Vagina (tissue), 2 donors: ENCODE results near the gene UBE2D1. TPM values are rescaled to one million over a fixed set of nuclear protein-coding genes. Genes with fewer than 3 reads are reported as not detected.

Experiments used
- DNase-seq, 2 donors: peaks; one replicate each; pipeline ENCODE4 v3.0.0-alpha.2; 2017; ENCODE audit errors: extremely low spot score in 2 of 2
- H3K27ac ChIP-seq: fragments of 200-600 bp; sonication (generic); one replicate; pipeline ENCODE4 v1.5.1; 2019
- H3K27me3 ChIP-seq: fragments of 200-600 bp; sonication (generic); one replicate; pipeline ENCODE4 v1.5.1; 2019
- H3K36me3 ChIP-seq, 2 donors: fragments of 200-600 bp; sonication (generic); one replicate each; pipeline ENCODE4 v1.5.1; 2017 to 2019
- H3K4me1 ChIP-seq: fragments of 200-600 bp; sonication (generic); one replicate; pipeline ENCODE4 v1.5.1; 2019
- H3K4me3 ChIP-seq, 2 donors: fragments of 200-600 bp; sonication (generic); 1 replicate in 1 of 2; 2 replicates in 1 of 2; pipeline ENCODE4 v1.5.1; 2016 to 2019
- H3K9me3 ChIP-seq: fragments of 200-600 bp; sonication (generic); one replicate; pipeline ENCODE4 v1.5.1; 2019
- POLR2A ChIP-seq, 2 donors: fragments of 450-650 bp; IDR thresholded peaks; one replicate each; pipeline ENCODE4 v1.6.1; 2017; ENCODE audit warnings: antibody characterized with exemption in 2 of 2, mild to moderate bottlenecking in 2 of 2, moderate library complexity in 2 of 2
- POLR2AphosphoS5 ChIP-seq, 2 donors: sonication (generic); formaldehyde crosslinking; IDR thresholded peaks; one replicate each; pipeline ENCODE4 v1.9.0; 2017; ENCODE audit warnings: antibody characterized with exemption in 2 of 2, mild to moderate bottlenecking in 2 of 2, low read depth in 1 of 2; ENCODE audit not compliant: insufficient read depth in 1 of 2
- intact Hi-C: fragments of 100-400 bp; cut with DNase I; formaldehyde crosslinking; loops from one replicate; pipeline ENCODE4 v1.15.1; 2023
- total RNA-seq: library from RNA; depleted of rRNA; stranded (reverse); fragments of >200 nt; gene quantifications from one replicate; pipeline ENCODE4 v1.2.3, GENCODE V29; 2016
- TF ChIP-seq, protein P1 (sequence below), 3 experiments: fragments of 450-650 bp in 2 of 3; fragments of 200-600 bp in 1 of 3; sonication (generic) in 1 of 3; IDR thresholded peaks; one replicate each; pipeline ENCODE4 v1.5.1; 2017 to 2019; ENCODE audit warnings: antibody characterized with exemption in 3 of 3, mild to moderate bottlenecking in 2 of 3, moderate library complexity in 2 of 3

UBE2D1 gene
- total RNA-seq, 1 donor from 2014 or later = 10.1 TPM

DNA sequence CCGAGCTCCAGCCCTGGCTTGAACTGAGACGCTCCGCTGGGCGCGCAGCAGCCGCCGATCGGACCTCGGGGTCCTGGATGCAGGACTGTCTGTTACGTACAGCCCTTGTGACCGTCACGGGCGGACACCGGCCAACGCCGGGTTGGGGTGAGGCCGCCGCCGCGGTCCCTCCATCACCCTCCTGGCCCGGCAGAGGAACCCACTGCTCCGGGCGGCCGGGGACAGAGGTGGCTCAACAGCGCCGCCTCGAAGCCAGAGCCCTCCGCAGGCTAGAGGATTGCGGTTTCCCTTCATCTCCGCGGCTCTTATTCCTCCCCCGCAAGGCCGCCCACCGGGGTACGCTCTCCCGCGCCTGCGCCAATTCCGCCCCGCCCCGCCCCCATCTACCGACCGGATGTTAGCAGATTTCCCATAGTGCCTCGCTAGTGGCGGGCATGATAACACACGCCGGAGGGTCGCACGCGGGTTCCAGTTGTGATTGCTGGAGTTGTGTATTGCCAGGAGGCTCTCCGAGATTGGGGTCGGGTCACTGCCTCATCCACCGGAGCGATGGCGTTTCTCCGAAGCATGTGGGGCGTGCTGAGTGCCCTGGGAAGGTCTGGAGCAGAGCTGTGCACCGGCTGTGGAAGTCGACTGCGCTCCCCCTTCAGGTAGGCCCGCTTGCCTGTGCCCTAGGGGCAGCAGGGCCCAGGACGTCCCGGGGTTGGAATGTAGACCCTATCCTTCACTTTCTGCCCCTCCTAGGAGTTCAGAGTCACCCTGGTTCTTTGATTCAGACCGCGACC lies 50.4 kb downstream of the UBE2D1 start, which contains the start of gene TFAM:
Gene TFAM, plus strand, starts transcription at position 412 of the 785 bp plus-strand sequence. Its CDS starts 138 bp downstream, at position 550.
- Histone ChIP-seq H3K27me3 (no peaks in the 10 kb centered on the region), H3K4me3 (peak within 1 kb of the TSS; percentile 86 to 91), H3K9me3 (no peaks in the 10 kb centered on the region), H3K27ac (peak within 1 kb of the TSS; percentile 90), H3K36me3 (peaks cover 0 to 16% of the 10 kb centered on the region in 2 donors), H3K4me1 (peaks cover 19% of the 10 kb centered on the region)
- intact Hi-C loops = no loop called here
- DNase-seq = peak in 1 of 2 donors; percentile 96
- TF ChIP-seq POLR2A (IDR thresholded peaks at IDR 0.05) = peak in 1 of 2 donors; percentile 62
- peak; percentile 89 to 93 for TF ChIP-seq POLR2AphosphoS5 (IDR thresholded peaks at IDR 0.05; ENCODE audit: insufficient read depth in 1 of 2, low read depth in 1 of 2)
- TF ChIP-seq, protein P1, sequence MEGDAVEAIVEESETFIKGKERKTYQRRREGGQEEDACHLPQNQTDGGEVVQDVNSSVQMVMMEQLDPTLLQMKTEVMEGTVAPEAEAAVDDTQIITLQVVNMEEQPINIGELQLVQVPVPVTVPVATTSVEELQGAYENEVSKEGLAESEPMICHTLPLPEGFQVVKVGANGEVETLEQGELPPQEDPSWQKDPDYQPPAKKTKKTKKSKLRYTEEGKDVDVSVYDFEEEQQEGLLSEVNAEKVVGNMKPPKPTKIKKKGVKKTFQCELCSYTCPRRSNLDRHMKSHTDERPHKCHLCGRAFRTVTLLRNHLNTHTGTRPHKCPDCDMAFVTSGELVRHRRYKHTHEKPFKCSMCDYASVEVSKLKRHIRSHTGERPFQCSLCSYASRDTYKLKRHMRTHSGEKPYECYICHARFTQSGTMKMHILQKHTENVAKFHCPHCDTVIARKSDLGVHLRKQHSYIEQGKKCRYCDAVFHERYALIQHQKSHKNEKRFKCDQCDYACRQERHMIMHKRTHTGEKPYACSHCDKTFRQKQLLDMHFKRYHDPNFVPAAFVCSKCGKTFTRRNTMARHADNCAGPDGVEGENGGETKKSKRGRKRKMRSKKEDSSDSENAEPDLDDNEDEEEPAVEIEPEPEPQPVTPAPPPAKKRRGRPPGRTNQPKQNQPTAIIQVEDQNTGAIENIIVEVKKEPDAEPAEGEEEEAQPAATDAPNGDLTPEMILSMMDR (IDR thresholded peaks at IDR 0.05) = peak; percentile 10 to 74 (median 20)

DNA sequence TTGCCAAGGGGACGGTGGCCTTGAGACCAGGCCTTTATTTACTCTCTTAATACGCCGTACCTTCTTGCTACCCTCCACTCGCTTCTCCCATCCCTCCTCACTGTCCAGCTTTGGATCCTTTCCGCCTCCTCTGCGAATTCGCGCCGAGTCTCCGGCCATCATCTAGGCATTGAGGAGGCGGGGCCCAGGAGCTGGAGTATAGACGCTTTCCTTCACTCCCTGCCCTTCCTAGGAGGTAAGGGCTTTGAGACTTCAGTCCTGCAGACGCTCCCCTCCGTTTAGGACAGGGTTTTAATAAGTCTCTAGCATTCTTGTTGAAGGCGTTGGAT lies 50.9 kb downstream of the UBE2D1 start:
- H3K27ac ChIP-seq = peak overlapping the region; percentile 90
- peaks cover 0 to 21% of the 10 kb centered on the region in 2 donors for H3K36me3 ChIP-seq
- intact Hi-C loops = no loop called here
- H3K4me3 ChIP-seq = peak overlapping the region; percentile 86 to 91
- no peak for DNase-seq
- no peaks in the 10 kb centered on the region for H3K27me3 ChIP-seq
- H3K9me3 ChIP-seq = no peaks in the 10 kb centered on the region
- H3K4me1 ChIP-seq = peaks cover 19% of the 10 kb centered on the region
- TF ChIP-seq POLR2A (IDR thresholded peaks at IDR 0.05) (no peak), POLR2AphosphoS5 (IDR thresholded peaks at IDR 0.05; ENCODE audit: insufficient read depth in 1 of 2, low read depth in 1 of 2) (no peak)
- TF ChIP-seq, protein P1 (IDR thresholded peaks at IDR 0.05) = no peak

DNA sequence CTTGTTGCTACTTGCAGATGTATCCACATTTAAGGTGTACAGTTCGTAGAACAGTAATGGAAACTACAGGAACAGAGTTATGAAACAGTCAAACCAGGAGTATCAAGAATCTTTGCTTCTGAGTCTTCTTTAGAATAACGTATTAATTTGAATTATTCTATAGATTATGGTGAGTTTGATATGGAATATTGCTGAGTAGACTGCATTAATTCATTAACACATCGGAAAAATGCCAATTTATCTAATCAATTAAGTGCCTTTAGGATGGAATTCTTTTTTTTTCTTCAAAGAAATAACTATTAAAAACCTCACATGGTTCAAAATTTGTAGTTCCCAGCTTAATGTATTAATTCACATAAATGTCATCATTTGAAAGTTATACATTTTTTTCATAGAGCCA lies 54.2 kb downstream of the UBE2D1 start:
- H3K36me3 ChIP-seq = peaks cover 0 to 44% of the 10 kb centered on the region in 2 donors
- TF ChIP-seq POLR2A (IDR thresholded peaks at IDR 0.05) (no peak), POLR2AphosphoS5 (IDR thresholded peaks at IDR 0.05; ENCODE audit: insufficient read depth in 1 of 2, low read depth in 1 of 2) (no peak)
- TF ChIP-seq, protein P1 (IDR thresholded peaks at IDR 0.05) = no peak

DNA sequence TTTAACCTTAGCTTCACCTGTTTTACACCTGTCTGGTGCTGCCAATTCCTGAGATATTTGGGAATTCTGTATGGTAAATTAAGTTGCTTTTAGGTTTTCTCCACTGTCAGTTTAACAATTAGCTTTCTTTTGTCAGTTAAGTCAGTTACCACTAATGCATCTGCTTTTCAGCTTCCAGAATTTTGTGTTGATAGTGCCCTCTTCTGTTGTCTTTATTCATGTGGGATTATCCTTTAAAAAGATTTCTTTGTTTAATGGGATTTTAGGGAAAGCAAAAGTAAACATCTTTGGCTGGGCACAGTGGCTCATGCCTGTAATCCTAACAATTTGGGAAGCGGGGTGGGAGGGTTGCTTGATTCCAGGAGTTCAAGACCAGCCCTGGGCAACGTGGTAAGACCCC lies 58.5 kb downstream of the UBE2D1 start:
- peaks cover 0 to 66% of the 10 kb centered on the region in 2 donors for H3K36me3 ChIP-seq
- intact Hi-C loops = no loop called here

More for the DNA sequence above, 54.2 kb downstream of the UBE2D1 start:
- Histone ChIP-seq H3K27me3 (no peaks in the 10 kb centered on the region), H3K4me3 (no peak overlapping the region), H3K27ac (no peak overlapping the region), H3K4me1 (peaks cover 19% of the 10 kb centered on the region), H3K9me3 (no peaks in the 10 kb centered on the region)
- intact Hi-C loops = no loop called here
- DNase-seq = no peak

More for the DNA sequence above, 58.5 kb downstream of the UBE2D1 start:
- DNase-seq = no peak
- Histone ChIP-seq H3K4me3 (no peak overlapping the region), H3K4me1 (no peaks in the 10 kb centered on the region), H3K9me3 (no peaks in the 10 kb centered on the region), H3K27ac (no peak overlapping the region), H3K27me3 (no peaks in the 10 kb centered on the region)
- TF ChIP-seq, protein P1 (IDR thresholded peaks at IDR 0.05) = no peak
- no peak for TF ChIP-seq POLR2A (IDR thresholded peaks at IDR 0.05)
